CD4-positive, alpha-beta T cell treated with Interleukin-12 subunit alpha and Interleukin-12 subunit beta, for 1 hour (primary cell): ENCODE results near the gene ZNF185.
"Not testable (repeated sequence)": the region's sequence is repeated elsewhere in the genome, so short reads cannot be mapped to it uniquely, and the experiment has no call there.

Experiments
- DNase-seq: peaks from one replicate; pipeline ENCODE4 v3.0.0-alpha.2; 2020

ZNF185 gene

GRCh38 chrX:152895724-152896420 lies 2.0 kb upstream of the ZNF185 start:
- no peak for DNase-seq

- no peak for DNase-seq
Measured at GRCh38 chrX:152896450-152896849, 1.4 kb upstream of the ZNF185 start.

- no peak for DNase-seq
Measured at GRCh38 chrX:152898442-152898841, 575 bp downstream of the ZNF185 start.

GRCh38 chrX:152899111-152899873 lies 1.4 kb downstream of the ZNF185 start:
- no peak for DNase-seq

GRCh38 chrX:152899874-152900719 lies 2.2 kb downstream of the ZNF185 start:
- DNase-seq = no peak

- DNase-seq = no peak
Measured at GRCh38 chrX:152900937-152901445, 3.1 kb downstream of the ZNF185 start.

- no peak for DNase-seq
Measured at GRCh38 chrX:152901816-152902501, 4.1 kb downstream of the ZNF185 start.

- DNase-seq = no peak
Measured at GRCh38 chrX:152902502-152902820, 4.6 kb downstream of the ZNF185 start.

GRCh38 chrX:152903589-152903988 lies 5.7 kb downstream of the ZNF185 start:
- DNase-seq = no peak

GRCh38 chrX:152904151-152905080 lies 6.5 kb downstream of the ZNF185 start:
- DNase-seq = peak; percentile 32

- DNase-seq = no peak
Measured at GRCh38 chrX:152905081-152905420, 7.2 kb downstream of the ZNF185 start.

GRCh38 chrX:152907084-152907651 lies 9.3 kb downstream of the ZNF185 start:
- DNase-seq = no peak

GRCh38 chrX:152908486-152908885 lies 10.6 kb downstream of the ZNF185 start:
- DNase-seq = no peak

- not testable (repeated sequence) for DNase-seq
Measured at GRCh38 chrX:152910018-152910417, 12.2 kb downstream of the ZNF185 start.

- no peak for DNase-seq
Measured at GRCh38 chrX:152912106-152912505, 14.2 kb downstream of the ZNF185 start.

GRCh38 chrX:152912641-152913040 lies 14.8 kb downstream of the ZNF185 start:
- no peak for DNase-seq

GRCh38 chrX:152913346-152913745 lies 15.5 kb downstream of the ZNF185 start:
- DNase-seq = no peak

GRCh38 chrX:152913910-152914309 lies 16.0 kb downstream of the ZNF185 start:
- no peak for DNase-seq

GRCh38 chrX:152915541-152916241 lies 17.8 kb downstream of the ZNF185 start:
- no peak for DNase-seq

GRCh38 chrX:152917656-152918579 lies 20.1 kb downstream of the ZNF185 start:
- DNase-seq = no peak
